ENCODE measurements around the gene ARF3.

- no peak for TF ChIP-seq ZC3H11A (IDR thresholded peaks at IDR 0.05)
- TF ChIP-seq POLR2A (IDR thresholded peaks at IDR 0.05; ENCODE audit: low read length): no peak
- no peak for TF ChIP-seq CTCF (IDR thresholded peaks at IDR 0.05)
- TF ChIP-seq, protein P1, sequence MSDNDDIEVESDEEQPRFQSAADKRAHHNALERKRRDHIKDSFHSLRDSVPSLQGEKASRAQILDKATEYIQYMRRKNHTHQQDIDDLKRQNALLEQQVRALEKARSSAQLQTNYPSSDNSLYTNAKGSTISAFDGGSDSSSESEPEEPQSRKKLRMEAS (IDR thresholded peaks at IDR 0.05): no peak
- no peak for TF ChIP-seq BHLHE40 (IDR thresholded peaks at IDR 0.05; ENCODE audit: low read depth, low read length)
- no peak for TF ChIP-seq USF2 (IDR thresholded peaks at IDR 0.05)
- no peak for TF ChIP-seq CBX2 (IDR thresholded peaks at IDR 0.05; ENCODE audit: borderline replicate concordance, low read depth)
- TF ChIP-seq RCOR1 (IDR thresholded peaks at IDR 0.05; ENCODE audit: low read depth, low read length): no peak
- TF ChIP-seq, protein P2, sequence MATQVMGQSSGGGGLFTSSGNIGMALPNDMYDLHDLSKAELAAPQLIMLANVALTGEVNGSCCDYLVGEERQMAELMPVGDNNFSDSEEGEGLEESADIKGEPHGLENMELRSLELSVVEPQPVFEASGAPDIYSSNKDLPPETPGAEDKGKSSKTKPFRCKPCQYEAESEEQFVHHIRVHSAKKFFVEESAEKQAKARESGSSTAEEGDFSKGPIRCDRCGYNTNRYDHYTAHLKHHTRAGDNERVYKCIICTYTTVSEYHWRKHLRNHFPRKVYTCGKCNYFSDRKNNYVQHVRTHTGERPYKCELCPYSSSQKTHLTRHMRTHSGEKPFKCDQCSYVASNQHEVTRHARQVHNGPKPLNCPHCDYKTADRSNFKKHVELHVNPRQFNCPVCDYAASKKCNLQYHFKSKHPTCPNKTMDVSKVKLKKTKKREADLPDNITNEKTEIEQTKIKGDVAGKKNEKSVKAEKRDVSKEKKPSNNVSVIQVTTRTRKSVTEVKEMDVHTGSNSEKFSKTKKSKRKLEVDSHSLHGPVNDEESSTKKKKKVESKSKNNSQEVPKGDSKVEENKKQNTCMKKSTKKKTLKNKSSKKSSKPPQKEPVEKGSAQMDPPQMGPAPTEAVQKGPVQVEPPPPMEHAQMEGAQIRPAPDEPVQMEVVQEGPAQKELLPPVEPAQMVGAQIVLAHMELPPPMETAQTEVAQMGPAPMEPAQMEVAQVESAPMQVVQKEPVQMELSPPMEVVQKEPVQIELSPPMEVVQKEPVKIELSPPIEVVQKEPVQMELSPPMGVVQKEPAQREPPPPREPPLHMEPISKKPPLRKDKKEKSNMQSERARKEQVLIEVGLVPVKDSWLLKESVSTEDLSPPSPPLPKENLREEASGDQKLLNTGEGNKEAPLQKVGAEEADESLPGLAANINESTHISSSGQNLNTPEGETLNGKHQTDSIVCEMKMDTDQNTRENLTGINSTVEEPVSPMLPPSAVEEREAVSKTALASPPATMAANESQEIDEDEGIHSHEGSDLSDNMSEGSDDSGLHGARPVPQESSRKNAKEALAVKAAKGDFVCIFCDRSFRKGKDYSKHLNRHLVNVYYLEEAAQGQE (IDR thresholded peaks at IDR 0.05): no peak
- no peak for TF ChIP-seq HOXA7 (CRISPR knock-in tag; IDR thresholded peaks at IDR 0.05)
- no peak for TF ChIP-seq ZSCAN20 (CRISPR knock-in tag; IDR thresholded peaks at IDR 0.05)
- TF ChIP-seq EP300 (IDR thresholded peaks at IDR 0.05): no peak
- TF ChIP-seq GATA3 (IDR thresholded peaks at IDR 0.05; ENCODE audit: borderline replicate concordance): no peak
- TF ChIP-seq NFE2L2 (conservative IDR thresholded peaks at IDR 0.05; ENCODE audit: low read length): no peak
These were observed 56.0 kb downstream of the ARF3 start for GRCh38 chr12:48901278-48901677.
